Panc1 (cell line): ENCODE measurements around the gene CUL7.

ENCODE experiments used
- CTCF ChIP-seq: fragments of 450-650 bp; IDR thresholded peaks from 2 replicates; pipeline ENCODE4 v1.5.1; 2017; ENCODE audit warnings: mild to moderate bottlenecking
- POLR2AphosphoS5 ChIP-seq: IDR thresholded peaks from 2 replicates; pipeline ENCODE4 v1.6.1; 2012; ENCODE audit warnings: mild to moderate bottlenecking, low read depth, low read length, moderate library complexity
- TCF7L2 ChIP-seq: IDR thresholded peaks from 2 replicates; pipeline ENCODE4 v1.6.1; 2011; ENCODE audit warnings: mild to moderate bottlenecking, low read depth, low read length, inconsistent platforms
- TF ChIP-seq, protein P1 (sequence below), 2 experiments: IDR thresholded peaks; 2 replicates each; pipeline ENCODE4 v1.6.1; 2011 to 2012; ENCODE audit warnings: low read depth in 2 of 2, control low read depth in 1 of 2, low read length in 1 of 2, mild to moderate bottlenecking in 1 of 2, moderate library complexity in 1 of 2; ENCODE audit not compliant: insufficient read depth in 1 of 2

- TF ChIP-seq POLR2AphosphoS5 (peak; percentile 78), CTCF (no peak), TCF7L2 (no peak)
- TF ChIP-seq, protein P1, sequence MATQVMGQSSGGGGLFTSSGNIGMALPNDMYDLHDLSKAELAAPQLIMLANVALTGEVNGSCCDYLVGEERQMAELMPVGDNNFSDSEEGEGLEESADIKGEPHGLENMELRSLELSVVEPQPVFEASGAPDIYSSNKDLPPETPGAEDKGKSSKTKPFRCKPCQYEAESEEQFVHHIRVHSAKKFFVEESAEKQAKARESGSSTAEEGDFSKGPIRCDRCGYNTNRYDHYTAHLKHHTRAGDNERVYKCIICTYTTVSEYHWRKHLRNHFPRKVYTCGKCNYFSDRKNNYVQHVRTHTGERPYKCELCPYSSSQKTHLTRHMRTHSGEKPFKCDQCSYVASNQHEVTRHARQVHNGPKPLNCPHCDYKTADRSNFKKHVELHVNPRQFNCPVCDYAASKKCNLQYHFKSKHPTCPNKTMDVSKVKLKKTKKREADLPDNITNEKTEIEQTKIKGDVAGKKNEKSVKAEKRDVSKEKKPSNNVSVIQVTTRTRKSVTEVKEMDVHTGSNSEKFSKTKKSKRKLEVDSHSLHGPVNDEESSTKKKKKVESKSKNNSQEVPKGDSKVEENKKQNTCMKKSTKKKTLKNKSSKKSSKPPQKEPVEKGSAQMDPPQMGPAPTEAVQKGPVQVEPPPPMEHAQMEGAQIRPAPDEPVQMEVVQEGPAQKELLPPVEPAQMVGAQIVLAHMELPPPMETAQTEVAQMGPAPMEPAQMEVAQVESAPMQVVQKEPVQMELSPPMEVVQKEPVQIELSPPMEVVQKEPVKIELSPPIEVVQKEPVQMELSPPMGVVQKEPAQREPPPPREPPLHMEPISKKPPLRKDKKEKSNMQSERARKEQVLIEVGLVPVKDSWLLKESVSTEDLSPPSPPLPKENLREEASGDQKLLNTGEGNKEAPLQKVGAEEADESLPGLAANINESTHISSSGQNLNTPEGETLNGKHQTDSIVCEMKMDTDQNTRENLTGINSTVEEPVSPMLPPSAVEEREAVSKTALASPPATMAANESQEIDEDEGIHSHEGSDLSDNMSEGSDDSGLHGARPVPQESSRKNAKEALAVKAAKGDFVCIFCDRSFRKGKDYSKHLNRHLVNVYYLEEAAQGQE (IDR thresholded peaks at IDR 0.05; ENCODE audit: insufficient read depth in 1 of 2, low read depth in 2 of 2, low read length in 1 of 2) = no peak
These were observed 32.2 kb downstream of the CUL7 start, which contains the start of gene RRP36 for GRCh38 chr6:43021270-43022047.
